Sciatic nerve (tissue), 2 donors: ENCODE results near the gene SEL1L3. TPM values are rescaled to one million over a fixed set of nuclear protein-coding genes. Genes with fewer than 3 reads are reported as not detected.

Source experiments
- ATAC-seq: fragments of 200-7000 bp; cut with Tn5 transposase; one replicate; pipeline ENCODE4 v1.9.1; 2020; ENCODE audit warnings: mild to moderate bottlenecking, moderate library complexity
- DNase-seq: peaks from one replicate; pipeline ENCODE4 v3.0.0-alpha.2; 2020; ENCODE audit warnings: low spot score
- intact Hi-C: fragments of 100-400 bp; cut with DNase I; formaldehyde crosslinking; loops from one replicate; pipeline ENCODE4 v1.14.2; 2022
- total RNA-seq: library from RNA; stranded (reverse); fragmentation: NEBNext Ultra II Directional; extraction: Animal tissue kit (Norgen Biotek cat#: 25700); gene quantifications from one replicate; pipeline ENCODE4 v1.2.1, GENCODE V29; 2021
- donor health status: DM: no; HTN: no; CAD: no.
- donor health status: DM: no; HTN: no; CAD: no.

Gene SEL1L3
- total RNA-seq, 1 donor from 2014 or later, result 17.1 TPM

DNA sequence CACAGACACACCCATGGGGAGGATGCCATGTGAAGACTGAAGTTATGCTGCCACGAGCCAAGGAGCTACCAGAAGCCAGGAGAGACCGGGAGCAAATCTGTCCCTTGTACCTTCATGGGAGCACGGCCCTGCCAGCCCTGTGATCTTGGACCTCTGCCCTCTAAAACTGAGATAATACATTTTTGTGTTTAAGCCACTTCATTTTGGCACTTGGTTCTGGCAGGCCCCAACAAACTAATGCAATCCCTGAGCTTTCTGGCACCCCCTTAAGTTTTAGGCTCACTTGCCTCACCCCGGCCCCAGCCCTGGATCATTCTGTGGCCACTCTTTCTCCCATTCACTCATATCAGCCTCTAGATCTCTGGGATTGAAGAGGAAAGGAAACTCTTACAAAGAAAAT is 35.4 kb downstream of the SEL1L3 start:
- intact Hi-C loops, result no loop called here
- DNase-seq (no peak), ATAC-seq (peak; percentile 68)

DNA sequence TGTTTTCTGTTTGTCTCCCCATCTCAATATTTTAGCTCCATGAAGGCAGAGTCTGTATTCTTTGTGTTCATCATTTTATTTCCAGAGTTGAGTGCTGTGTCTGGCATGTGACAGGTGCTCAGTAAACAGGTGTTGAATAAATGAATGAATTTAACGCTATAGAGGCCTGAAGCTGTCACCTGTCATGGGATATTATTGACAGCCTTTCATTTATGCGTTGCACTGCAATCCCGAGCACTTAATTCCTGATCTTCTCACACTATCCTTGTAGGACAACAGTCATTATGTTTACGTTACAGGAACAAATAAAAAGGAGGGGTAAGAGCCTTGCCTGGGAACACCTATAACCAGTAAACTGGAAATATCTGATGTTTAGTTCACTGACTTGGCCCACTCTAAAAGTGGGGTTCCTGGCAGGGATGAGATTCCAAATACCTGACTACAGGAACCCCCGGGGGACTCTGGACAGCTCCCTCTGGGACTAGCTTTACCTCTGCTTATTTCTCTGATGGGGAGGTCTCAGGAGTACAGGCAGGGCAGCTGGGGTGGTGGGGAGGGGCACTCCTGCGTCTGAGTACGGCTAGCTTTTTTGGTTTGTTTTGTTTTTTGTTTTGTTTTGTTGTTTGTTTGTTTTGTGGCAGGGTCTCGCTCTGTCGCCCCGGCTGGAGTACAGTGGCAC is 36.6 kb downstream of the SEL1L3 start:
- intact Hi-C loops, result no loop called here
- ATAC-seq (no peak), DNase-seq (no peak)

DNA sequence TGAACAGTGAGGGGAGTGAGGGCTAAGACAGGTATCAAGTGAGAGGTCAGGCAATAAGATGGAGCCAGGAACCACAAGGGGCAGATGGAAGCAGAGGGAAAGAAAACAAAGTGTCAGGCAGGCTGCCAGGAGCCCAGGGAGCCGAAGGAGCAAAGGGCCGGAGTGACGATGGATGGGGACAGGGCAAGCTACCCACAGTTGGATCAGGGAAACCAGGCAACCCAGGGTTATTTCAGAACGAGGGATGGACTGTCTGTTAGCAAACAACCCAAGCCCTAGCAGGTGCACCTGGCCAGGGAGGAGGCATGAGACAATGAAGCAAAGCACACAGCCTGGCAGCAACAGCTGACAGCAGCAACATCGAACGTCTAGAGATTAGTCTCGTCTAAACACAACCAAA is 39.2 kb downstream of the SEL1L3 start:
- no peak for DNase-seq
- no peak for ATAC-seq
- intact Hi-C loops, result no loop called here

DNA sequence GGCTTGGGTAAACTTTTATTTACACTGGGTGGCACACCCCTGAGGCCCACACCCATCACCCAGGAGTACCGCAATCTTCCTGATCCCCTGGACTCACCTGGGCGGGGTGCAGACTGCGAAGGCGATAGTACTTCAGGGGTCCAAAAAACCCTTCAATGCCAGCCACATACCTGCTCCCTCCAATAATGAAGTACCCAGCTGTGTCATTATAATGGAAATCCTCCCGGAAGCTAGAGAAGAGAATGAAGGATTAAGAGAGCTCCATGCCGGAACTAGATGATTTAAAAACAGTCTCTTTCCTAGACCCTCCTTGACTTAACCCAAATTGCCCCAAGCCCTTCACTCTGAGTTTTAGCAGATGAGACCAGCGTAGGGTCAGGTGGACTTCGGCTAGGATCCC is 40.9 kb downstream of the SEL1L3 start:
- ATAC-seq, result no peak
- DNase-seq, result no peak
- intact Hi-C loops, result no loop called here

DNA sequence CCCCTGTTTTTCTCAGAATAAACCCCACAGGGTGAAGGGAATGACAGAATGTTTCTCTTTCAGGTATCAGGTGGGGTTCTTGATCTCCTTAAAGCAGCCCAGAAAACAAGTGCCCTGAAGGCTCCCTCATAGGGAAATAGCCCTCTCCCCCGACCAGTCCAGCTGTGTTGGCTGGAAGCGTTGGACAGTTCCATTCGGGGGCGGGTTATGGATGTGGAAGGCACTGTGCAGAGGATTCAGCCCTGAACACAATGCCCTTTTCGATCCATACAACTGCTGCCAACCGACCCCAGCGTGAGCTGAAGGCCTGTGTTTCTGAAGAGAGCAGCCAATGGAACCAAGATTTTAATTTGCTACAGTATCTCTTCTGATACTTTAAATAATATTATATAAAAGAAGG is 41.5 kb downstream of the SEL1L3 start:
- ATAC-seq, result no peak
- intact Hi-C loops, result no loop called here
- DNase-seq, result no peak

DNA sequence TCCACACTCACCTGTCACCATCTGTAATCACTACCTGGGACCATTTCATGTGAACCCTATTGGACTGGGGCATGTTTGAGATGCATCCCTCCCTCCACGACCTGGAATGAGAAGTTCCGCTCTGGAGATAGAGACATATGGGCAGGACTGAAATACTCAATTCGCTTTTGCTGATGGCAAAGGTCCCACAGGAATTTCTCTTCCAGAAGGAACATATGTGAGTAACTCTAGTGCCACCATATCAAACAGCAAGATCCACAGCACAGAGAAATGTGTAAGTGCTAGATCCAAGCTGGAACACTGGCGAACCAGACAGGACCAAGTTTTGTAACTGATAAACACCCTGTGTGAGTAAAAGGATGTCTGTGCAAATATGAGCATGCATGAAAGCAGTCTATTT is 43.9 kb downstream of the SEL1L3 start:
- ATAC-seq (no peak), DNase-seq (no peak)
- intact Hi-C loops, result no loop called here

DNA sequence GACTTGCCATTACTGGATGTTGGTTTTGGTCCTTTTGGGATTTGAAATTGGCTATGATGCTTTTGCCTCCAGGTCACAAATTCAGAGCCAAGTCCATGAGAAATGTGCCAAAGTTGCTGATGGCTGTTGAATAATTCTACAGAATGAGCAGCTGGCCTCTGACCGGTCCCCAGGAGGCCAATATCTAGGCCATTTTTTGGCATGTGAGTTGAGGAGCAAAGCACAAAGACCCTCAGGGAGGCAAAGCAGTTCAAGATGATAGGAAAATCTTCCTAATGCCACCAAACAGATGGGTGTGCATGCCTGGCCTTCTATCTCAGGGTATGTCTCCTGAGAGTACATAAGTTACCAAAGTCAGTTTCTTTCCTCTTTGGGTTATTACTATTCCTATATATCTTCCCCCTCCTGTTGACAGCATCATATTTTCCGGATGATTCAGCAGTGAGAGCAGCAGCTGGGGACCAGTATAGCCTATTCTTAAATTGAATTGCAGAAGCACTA is 44.4 kb downstream of the SEL1L3 start:
- intact Hi-C loops, result no loop called here
- ATAC-seq (peak; percentile 30), DNase-seq (no peak)

DNA sequence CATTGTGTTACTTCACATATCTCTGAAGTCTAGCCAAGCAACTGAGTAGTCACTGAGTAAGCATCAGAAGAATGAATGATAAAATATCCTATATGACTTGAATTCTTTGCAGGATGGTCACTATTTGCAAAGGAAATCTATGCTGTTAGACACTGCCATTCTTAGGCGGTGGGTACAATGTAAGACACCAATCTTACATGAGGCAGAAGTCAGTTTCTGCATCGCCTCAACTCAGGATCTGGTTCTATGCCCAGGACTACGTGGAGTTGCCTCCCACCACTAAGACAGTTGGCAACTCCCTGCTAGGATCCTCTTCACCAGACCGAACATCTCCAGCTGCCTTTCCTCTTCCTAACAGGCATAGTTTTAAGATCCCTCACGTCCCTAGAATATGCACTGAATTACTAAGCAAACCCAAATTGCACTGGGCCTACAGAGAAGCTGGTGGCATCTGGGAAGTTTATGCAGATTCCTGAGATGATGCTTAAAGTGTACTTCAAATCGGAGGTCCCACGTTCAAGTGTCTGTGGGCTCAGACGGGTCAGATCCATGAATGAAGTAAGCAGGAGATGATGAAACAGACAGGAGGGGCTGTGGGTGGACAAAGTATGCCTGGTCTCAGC is 45.6 kb downstream of the SEL1L3 start:
- intact Hi-C loops, result no loop called here
- DNase-seq, result no peak
- ATAC-seq, result no peak

DNA sequence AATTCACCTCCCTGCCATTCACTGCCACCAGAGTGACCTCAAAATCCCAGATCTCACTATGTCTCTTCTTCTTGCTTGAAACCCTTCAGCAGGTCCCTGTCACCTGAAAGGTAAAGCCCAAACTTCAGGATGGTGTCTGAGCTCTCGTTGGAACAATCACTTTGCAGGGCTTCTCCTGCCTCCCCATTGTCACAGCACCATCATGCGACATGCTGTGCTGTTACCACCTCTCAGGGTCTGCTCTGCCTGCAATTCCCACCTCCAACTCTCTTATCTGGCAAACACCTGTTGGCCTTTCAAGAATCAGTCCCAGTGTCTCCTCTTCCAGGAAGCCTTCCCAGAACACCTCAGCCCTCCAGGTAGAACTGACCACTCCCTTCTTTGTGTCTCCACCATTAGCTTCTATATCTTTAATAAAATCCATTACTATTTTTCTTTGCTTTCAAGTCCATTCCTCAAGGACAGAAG is 46.2 kb downstream of the SEL1L3 start:
- DNase-seq (no peak), ATAC-seq (no peak)
- intact Hi-C loops, result no loop called here

DNA sequence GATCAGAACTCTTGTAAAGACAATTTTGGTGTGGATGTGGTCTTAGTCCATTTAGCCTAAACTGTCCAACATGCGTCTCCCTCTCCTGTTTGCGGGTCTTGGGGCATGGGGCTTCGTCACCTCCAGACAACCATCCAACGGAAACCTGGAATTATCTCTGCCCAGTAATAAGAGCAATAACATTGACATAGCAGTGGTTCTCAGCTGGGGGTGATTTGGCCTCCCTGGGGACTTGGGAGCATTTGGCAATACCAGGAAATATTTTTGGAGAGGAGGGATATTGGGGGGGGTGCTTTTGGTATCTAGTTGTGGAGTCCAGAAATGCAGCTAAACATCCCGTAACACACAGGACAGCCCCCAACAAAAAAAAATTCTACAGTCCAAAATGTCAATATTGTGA is 47.2 kb downstream of the SEL1L3 start:
- no peak for ATAC-seq
- intact Hi-C loops, result no loop called here
- no peak for DNase-seq

DNA sequence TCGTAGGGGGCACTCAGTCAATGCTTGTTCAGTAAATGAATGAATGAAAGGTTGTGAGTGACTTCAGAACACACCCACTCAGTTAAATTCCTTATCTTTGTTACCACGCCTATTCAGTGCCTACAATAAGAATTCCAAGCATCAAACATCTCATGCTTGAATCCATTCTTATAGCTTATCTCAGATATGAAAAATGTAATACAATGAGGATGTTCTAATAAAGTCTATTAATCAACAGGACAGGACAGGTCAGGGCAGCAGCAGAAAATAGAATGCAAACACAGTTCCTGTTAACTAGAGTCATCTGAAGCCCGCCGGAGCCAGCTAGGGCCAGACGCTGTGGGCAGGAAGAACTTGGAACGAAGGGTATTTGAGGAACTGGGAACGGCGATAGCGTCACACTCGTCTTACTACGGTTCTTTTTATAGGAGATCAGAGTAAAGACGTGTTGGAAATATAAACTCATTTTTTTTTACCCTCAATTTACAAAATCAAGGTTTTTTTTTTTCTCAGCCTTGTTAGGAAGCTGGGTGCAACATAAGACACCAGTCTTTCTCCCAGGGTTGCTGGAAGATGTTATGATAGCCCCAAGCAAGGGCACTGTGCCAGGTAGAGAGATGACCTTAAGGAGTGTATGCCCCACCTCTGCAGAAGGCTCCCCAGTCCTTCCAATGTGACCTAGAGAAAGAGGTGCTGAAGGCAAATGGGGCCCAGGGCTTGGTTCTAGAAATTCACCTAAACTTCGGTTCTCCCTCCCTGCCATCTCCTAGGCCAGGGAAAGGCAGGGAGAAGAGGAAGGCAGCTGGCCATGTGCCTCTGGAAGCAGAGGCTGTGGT is 48.3 kb downstream of the SEL1L3 start:
- ATAC-seq (peak; percentile 76), DNase-seq (peak; percentile 73)
- intact Hi-C loops, result no loop called here

DNA sequence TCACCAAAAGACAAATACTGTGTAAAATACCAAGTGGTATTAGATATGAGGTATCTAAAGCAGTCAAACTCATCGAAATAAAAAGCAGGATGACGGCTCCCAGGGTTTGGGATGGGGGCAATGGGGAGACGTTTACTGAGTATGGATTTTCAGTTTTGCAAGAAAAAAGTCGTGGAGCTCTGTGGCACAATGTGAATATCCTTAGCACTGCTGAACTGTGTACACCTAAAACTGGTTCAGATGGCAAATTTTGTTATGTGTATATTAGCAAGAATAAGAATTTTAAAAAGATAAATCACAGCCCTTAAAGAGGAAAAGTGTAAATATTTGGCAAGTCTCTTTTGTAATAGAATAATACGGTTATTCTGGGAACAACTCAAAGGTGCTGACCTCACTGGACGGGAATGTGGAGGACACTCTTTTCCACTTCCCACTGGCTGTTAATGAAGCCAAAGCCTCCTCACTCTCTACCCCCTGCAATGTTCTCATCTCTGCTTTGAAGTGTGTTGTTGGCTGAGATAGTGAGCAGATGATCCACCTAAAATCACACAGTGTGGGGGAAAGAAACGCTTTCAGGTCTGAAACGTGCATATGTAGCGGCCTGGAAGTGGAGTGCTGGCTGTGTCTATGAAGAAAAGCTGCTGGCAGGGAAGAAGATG is 49.2 kb downstream of the SEL1L3 start:
- intact Hi-C loops, result no loop called here
- ATAC-seq (peak; percentile 47), DNase-seq (no peak)

DNA sequence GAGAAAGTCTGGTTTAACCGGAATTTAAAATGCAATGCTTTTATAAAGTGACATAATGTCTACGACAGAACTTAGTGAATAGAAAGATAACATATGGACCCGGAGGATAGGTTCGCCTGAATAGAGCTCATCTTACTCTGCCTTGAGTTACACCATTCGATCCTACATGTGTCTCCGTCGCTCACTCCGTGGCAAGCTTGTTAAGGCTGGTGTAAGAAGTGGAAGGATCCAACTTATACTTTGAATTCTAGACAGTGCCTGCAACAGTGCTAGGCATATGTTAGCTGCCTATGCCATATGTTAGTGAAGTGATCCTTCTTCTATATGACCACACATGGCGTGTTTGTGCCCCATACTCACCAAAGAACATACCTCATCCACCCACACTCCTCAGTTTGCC is 50.9 kb downstream of the SEL1L3 start:
- DNase-seq, result no peak
- ATAC-seq, result no peak
- intact Hi-C loops, result no loop called here

DNA sequence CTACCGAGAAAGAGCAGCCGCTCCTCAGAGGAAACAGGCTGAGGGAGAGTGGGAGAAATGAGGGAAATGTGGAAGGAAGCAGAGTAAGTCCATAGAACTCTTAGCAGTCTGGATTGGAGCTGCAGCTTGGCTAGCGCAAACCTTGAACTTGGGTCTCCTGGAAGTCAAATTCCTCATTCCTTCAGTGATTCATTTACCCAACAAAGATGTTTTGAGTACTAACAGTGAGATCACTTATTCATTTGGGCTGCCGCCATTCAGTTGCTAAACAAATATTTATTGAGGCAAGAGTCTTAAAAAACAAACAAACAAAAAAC is 51.5 kb downstream of the SEL1L3 start:
- ATAC-seq (no peak), DNase-seq (no peak)
- intact Hi-C loops, result no loop called here

DNA sequence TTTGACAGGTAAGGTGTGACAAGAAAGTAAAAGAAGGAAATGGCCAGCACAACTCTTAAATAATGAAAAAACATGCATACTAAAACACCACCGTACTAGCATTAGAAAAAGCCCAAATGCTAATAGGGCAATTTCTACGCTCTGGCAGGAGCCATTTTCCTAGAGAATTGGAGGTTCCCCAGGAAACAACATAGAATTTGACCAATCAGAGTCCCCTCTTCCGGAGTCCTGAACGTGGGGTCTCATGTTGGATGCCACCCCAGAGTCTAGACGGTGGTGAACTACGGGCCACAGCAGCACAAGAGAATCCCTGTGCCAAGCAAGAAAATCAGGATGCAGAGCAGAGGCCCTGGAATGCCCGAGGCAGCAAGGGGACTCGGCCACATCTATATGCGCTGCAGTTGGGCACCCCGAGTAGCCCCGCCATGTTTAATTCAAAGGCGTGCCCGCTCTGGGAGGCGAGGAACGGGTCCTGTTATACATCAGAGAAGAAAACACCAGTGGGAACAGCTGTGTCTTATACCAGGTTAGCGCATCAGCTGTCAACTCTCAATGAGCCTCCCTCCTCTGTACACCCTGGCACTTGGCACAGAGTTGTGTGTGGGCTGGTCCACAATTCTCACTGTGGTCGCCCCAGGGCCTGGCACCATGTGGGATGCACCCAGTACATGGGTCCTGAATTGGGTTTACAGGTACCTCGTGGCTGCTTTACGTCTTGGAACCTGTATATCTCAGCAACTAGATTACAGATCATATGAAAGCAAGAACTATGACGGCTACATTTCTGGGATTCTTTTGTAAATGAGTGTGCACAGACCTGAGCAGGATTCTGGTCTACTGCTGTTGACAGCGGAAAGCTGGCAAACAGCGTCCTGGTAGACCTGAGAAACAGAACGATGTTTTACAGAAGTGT is 52.1 kb downstream of the SEL1L3 start:
- no peak for DNase-seq
- intact Hi-C loops, result no loop called here
- ATAC-seq, result no peak

DNA sequence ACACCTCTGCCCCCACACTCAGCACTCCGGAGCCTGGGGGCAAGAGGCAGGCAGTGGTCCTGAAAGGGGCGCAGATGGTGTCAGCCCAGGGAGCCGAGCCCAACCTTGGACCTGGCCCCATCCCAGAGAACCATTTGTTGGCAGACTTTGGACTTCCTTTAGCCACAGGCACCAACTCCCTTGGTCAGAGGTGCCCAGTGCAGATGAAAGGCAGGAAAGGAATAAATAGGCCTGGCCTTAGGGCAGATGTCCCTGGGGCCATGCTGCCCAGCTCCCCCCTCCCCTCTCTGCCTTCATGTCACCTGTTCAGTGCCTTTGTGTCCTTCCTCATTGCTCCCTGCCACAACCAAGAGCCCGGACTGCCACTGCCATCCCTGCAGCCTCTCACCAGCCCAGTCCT is 52.8 kb downstream of the SEL1L3 start:
- ATAC-seq, result no peak
- DNase-seq, result no peak
- intact Hi-C loops, result no loop called here

DNA sequence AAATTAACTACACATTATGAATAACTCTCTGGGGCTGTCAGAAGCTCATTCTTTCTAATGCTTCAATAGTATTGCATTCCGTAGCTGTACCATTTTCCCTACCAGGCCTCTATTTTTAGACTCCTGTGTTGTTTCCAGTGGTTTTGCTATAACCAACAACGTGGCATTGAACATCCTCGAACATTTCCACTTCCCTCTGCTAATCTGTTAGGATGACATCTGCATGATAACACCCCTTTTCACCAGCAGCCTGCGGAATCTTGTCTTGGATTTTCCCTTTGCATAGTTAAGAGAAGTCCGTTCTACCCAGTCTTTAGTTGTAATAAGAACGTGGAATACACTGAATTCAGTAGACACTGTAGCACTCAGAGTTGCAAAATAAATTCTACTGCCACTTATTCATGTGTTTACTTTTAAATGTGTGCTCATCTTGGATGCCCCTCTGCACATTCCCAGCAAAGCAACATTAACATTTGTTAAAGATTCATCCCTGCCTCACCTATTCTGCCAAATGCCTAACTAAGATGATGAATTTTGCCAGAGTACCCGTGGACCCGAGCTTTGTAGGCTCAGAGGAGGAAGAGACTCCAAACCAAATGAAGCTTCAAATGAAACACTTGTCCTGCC is 55.6 kb downstream of the SEL1L3 start:
- ATAC-seq, result no peak
- DNase-seq, result no peak
- intact Hi-C loops, result no loop called here

DNA sequence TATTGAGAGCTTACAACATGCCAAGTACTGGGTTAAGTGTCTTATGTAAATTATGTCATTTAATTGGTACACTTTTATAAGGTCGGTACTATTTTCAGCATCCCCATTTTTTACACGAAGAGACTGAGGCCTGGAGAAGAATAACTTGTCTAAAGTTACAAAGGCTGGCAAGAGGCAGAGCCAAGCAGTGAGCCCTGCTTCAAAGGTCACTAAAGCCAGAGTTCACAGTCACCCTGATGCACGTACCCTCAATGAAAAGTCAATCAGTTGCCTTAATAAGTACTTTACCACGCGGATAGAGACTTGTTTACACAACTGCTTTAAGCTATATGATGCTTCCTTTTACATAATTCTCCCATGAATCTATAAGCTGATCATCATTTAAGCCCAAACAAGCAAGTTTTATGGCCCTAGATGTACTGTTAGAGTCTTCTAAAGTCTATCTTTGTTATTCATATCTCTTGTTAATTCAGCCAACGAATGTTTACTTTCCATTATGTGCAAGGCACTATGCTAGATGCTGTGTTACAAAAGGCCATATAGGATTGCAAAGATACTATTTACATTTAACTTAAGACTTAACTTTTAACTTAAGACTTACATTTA is 57.4 kb downstream of the SEL1L3 start:
- intact Hi-C loops, result no loop called here

More for the DNA sequence above, 57.4 kb downstream of the SEL1L3 start:
- DNase-seq (no peak), ATAC-seq (no peak)
